Body of pancreas (tissue), 4 donors: Measurements from ENCODE around the gene ENTPD2.

Source experiments
- CTCF ChIP-seq, 7 experiments: fragments of 450-650 bp in 4 of 7; fragments of 200-600 bp in 3 of 7; sonication (generic) in 3 of 7; IDR thresholded peaks; one replicate each; pipeline ENCODE4 v1.5.1; 2016 to 2019; ENCODE audit warnings: antibody characterized with exemption in 7 of 7
- POLR2A ChIP-seq, 3 donors: fragments of 450-650 bp; IDR thresholded peaks; one replicate each; pipeline ENCODE4 v1.6.1; 2016; ENCODE audit warnings: antibody characterized with exemption in 3 of 3, mild to moderate bottlenecking in 2 of 3

- TF ChIP-seq CTCF (IDR thresholded peaks at IDR 0.05) (no peak), POLR2A (IDR thresholded peaks at IDR 0.05) (no peak)
Observed at GRCh38 chr9:137075275-137075775, 21.5 kb upstream of the ENTPD2 start.
